ENCODE data around the gene AOX1.

The AOX1 gene

DNA sequence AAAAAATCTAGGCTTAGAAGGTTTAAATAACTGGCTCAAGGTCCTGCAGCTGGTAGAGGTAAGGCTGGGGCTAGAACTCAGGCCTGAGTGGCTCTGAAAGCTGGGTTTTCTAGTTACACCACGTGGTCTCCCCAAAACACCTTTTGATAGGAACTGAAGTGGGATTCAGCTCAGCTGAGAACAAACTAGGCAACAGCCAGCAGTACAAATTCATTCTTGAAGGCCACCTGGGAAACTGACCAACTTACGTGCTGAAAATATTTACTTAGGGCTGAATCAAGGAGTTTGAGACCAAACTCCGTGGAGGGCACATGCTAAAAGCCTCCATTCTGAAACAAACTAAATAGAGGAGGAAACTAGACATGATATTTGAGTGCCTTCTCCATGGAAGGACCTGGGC lies 67.2 kb downstream of the AOX1 start:
- H3K36me3 ChIP-seq, result no peaks in the 10 kb centered on the region
- no peaks in the 10 kb centered on the region for H3K4me1 ChIP-seq (ENCODE audit: control insufficient read depth in 1 of 2, insufficient read depth in 1 of 2, low read depth in 1 of 2, low read length in 1 of 2)
- H3K27me3 ChIP-seq, result no peaks in the 10 kb centered on the region
- H3K9me3 ChIP-seq, result no peaks in the 10 kb centered on the region
- TF ChIP-seq, protein P1, sequence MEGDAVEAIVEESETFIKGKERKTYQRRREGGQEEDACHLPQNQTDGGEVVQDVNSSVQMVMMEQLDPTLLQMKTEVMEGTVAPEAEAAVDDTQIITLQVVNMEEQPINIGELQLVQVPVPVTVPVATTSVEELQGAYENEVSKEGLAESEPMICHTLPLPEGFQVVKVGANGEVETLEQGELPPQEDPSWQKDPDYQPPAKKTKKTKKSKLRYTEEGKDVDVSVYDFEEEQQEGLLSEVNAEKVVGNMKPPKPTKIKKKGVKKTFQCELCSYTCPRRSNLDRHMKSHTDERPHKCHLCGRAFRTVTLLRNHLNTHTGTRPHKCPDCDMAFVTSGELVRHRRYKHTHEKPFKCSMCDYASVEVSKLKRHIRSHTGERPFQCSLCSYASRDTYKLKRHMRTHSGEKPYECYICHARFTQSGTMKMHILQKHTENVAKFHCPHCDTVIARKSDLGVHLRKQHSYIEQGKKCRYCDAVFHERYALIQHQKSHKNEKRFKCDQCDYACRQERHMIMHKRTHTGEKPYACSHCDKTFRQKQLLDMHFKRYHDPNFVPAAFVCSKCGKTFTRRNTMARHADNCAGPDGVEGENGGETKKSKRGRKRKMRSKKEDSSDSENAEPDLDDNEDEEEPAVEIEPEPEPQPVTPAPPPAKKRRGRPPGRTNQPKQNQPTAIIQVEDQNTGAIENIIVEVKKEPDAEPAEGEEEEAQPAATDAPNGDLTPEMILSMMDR (IDR thresholded peaks at IDR 0.05), result no peak
- H3K27ac ChIP-seq, result no peak overlapping the region
- H3K4me3 ChIP-seq (ENCODE audit: low read depth in 1 of 2, low read length in 1 of 2), result no peak overlapping the region

GRCh38 chr2:200654823-200655222 lies 69.0 kb downstream of the AOX1 start:
- Histone ChIP-seq H3K9me3 (no peaks in the 10 kb centered on the region), H3K4me3 (ENCODE audit: low read depth in 1 of 2, low read length in 1 of 2) (no peak overlapping the region), H3K4me1 (ENCODE audit: control insufficient read depth in 1 of 2, insufficient read depth in 1 of 2, low read depth in 1 of 2, low read length in 1 of 2) (no peaks in the 10 kb centered on the region), H3K36me3 (no peaks in the 10 kb centered on the region), H3K27me3 (no peaks in the 10 kb centered on the region), H3K27ac (no peak overlapping the region)
- TF ChIP-seq, protein P1 (IDR thresholded peaks at IDR 0.05), result no peak

- Histone ChIP-seq H3K27ac (no peak overlapping the region), H3K27me3 (no peaks in the 10 kb centered on the region), H3K9me3 (no peaks in the 10 kb centered on the region), H3K36me3 (no peaks in the 10 kb centered on the region), H3K4me1 (ENCODE audit: control insufficient read depth in 1 of 2, insufficient read depth in 1 of 2, low read depth in 1 of 2, low read length in 1 of 2) (no peaks in the 10 kb centered on the region), H3K4me3 (ENCODE audit: low read depth in 1 of 2, low read length in 1 of 2) (no peak overlapping the region)
- TF ChIP-seq, protein P1 (IDR thresholded peaks at IDR 0.05), result no peak
Observed at GRCh38 chr2:200655918-200656580, 70.2 kb downstream of the AOX1 start.

GRCh38 chr2:200658278-200658864 lies 72.6 kb downstream of the AOX1 start:
- Histone ChIP-seq H3K36me3 (no peaks in the 10 kb centered on the region), H3K4me3 (ENCODE audit: low read depth in 1 of 2, low read length in 1 of 2) (no peak overlapping the region), H3K9me3 (no peaks in the 10 kb centered on the region), H3K27me3 (no peaks in the 10 kb centered on the region), H3K4me1 (ENCODE audit: control insufficient read depth in 1 of 2, insufficient read depth in 1 of 2, low read depth in 1 of 2, low read length in 1 of 2) (no peaks in the 10 kb centered on the region), H3K27ac (no peak overlapping the region)
- TF ChIP-seq, protein P1 (IDR thresholded peaks at IDR 0.05), result no peak

- Histone ChIP-seq H3K27ac (no peak overlapping the region), H3K36me3 (no peaks in the 10 kb centered on the region), H3K4me1 (ENCODE audit: control insufficient read depth in 1 of 2, insufficient read depth in 1 of 2, low read depth in 1 of 2, low read length in 1 of 2) (no peaks in the 10 kb centered on the region), H3K27me3 (no peaks in the 10 kb centered on the region), H3K9me3 (no peaks in the 10 kb centered on the region), H3K4me3 (ENCODE audit: low read depth in 1 of 2, low read length in 1 of 2) (no peak overlapping the region)
- TF ChIP-seq, protein P1 (IDR thresholded peaks at IDR 0.05), result no peak
Observed at GRCh38 chr2:200659410-200659809, 73.6 kb downstream of the AOX1 start.
